ENCODE results near the gene PREX1. TPM values are rescaled to one million over a fixed set of nuclear protein-coding genes. Genes with fewer than 3 reads are reported as not detected.

Gene PREX1
- polyA plus RNA-seq, 1 donor (not counting 4 experiments of a cell fraction or from before 2014, with no cell fraction given), result 0.22 TPM

DNA sequence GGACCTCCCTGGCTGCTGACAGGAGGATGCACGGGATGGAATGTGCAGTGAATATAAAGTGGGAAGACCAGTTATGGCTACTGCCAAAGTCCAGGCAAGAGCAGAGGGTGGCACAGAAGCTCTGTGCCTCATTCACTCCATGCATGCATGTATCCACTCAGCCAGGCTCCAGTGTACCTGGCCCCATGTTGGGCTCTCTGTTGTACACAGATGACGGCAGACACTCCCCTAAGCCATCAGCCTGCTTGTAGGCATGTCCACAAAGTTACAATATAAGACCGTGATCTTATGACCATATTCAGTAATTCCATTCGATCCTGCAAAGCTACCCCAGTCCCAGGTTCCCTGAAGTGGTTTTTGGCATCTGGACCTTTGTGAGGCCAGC lies 116.8 kb downstream of the PREX1 start:
- no peak overlapping the region for H3K9ac ChIP-seq (ENCODE audit: control insufficient read depth, extremely low read depth, insufficient read depth, low read length)
- no peaks in the 10 kb centered on the region for H3K9me3 ChIP-seq (ENCODE audit: control insufficient read depth, low read depth, low read length)
- H3K27me3 ChIP-seq (ENCODE audit: control insufficient read depth, extremely low read depth, insufficient read depth, low read length), result no peaks in the 10 kb centered on the region
- no peak overlapping the region for H2AFZ ChIP-seq (ENCODE audit: control insufficient read depth, low read length)
- H3K9me1 ChIP-seq (ENCODE audit: control insufficient read depth, extremely low read depth, insufficient read depth, low read length), result no peaks in the 10 kb centered on the region
- FAIRE-seq, result no peak
- no peak for DNase-seq (ENCODE audit: low read depth, low spot score)
- H4K20me1 ChIP-seq (ENCODE audit: control insufficient read depth, extremely low read depth, insufficient read depth, low read length), result no peaks in the 10 kb centered on the region
- no peak overlapping the region for H3K4me3 ChIP-seq (ENCODE audit: control insufficient read depth in 2 of 3, extremely low read depth in 1 of 3, insufficient read depth in 2 of 3, low read depth in 1 of 3, low read length in 3 of 3)
- no peaks in the 10 kb centered on the region for H3K36me3 ChIP-seq (ENCODE audit: control insufficient read depth in 2 of 2, extremely low read depth in 1 of 2, insufficient read depth in 2 of 2, low read length in 2 of 2)
- dilution Hi-C loops (cut with MboI; ENCODE audit: extremely low pct_ligation_motif_present, low sequenced_read_pairs), result no loop called here
- TF ChIP-seq, protein P1, sequence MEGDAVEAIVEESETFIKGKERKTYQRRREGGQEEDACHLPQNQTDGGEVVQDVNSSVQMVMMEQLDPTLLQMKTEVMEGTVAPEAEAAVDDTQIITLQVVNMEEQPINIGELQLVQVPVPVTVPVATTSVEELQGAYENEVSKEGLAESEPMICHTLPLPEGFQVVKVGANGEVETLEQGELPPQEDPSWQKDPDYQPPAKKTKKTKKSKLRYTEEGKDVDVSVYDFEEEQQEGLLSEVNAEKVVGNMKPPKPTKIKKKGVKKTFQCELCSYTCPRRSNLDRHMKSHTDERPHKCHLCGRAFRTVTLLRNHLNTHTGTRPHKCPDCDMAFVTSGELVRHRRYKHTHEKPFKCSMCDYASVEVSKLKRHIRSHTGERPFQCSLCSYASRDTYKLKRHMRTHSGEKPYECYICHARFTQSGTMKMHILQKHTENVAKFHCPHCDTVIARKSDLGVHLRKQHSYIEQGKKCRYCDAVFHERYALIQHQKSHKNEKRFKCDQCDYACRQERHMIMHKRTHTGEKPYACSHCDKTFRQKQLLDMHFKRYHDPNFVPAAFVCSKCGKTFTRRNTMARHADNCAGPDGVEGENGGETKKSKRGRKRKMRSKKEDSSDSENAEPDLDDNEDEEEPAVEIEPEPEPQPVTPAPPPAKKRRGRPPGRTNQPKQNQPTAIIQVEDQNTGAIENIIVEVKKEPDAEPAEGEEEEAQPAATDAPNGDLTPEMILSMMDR (optimal IDR thresholded peaks at IDR 0.05 in 1 of 3, IDR thresholded peaks at IDR 0.05 in 1 of 3, conservative IDR thresholded peaks at IDR 0.05 in 1 of 3; ENCODE audit: extremely low read depth in 1 of 3, insufficient read depth in 2 of 3, low read length in 3 of 3), result no peak
- no peak for TF ChIP-seq EZH2 (IDR thresholded peaks at IDR 0.05; ENCODE audit: low read length)
- H3K79me2 ChIP-seq (ENCODE audit: control insufficient read depth, insufficient read depth, low read length), result no peaks in the 10 kb centered on the region
- no peak overlapping the region for H3K27ac ChIP-seq (ENCODE audit: control insufficient read depth, insufficient read depth, low read length)
- H3K4me2 ChIP-seq (ENCODE audit: control insufficient read depth, extremely low read depth, insufficient read depth, low read depth, low read length), result no peak overlapping the region
- H3K4me1 ChIP-seq (ENCODE audit: control insufficient read depth, extremely low read depth, insufficient read depth, low read length), result no peaks in the 10 kb centered on the region

DNA sequence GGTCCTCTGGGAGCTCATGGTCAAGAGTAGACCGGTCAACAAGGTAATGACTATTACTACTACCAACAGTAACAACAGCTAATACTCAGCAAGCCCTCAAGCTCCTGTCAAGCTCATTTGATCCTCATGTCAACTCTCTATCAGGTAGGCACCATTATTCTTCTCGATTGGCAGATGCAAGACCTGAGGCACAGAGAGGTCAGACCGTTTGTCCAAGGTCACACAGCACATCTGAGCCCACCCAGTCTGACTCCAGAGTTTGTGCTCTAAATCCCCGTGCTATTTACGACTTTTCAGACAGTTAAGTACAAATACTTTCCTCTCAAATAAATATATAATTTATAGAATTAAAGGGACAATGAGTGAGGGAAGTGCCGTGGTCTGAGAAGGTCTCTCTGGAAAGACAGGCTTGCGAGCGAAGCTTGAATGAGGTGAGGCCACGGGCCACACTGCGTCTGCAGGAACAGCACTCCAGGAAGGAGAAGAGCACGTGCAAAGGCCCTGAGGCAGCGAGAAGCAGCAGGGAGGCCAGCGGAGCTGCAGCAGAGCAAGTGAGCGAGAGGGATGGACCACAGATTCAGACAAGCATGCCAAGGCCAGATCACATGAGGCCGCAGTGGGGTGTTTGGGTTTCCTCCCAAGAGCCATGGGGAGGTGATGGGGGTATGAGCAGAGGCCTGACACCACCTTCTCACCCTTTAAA lies 117.3 kb downstream of the PREX1 start:
- H3K4me1 ChIP-seq (ENCODE audit: control insufficient read depth, extremely low read depth, insufficient read depth, low read length), result no peaks in the 10 kb centered on the region
- FAIRE-seq, result no peak
- H3K27me3 ChIP-seq (ENCODE audit: control insufficient read depth, extremely low read depth, insufficient read depth, low read length), result no peaks in the 10 kb centered on the region
- H3K4me2 ChIP-seq (ENCODE audit: control insufficient read depth, extremely low read depth, insufficient read depth, low read depth, low read length), result no peak overlapping the region
- TF ChIP-seq, protein P1 (optimal IDR thresholded peaks at IDR 0.05 in 1 of 3, IDR thresholded peaks at IDR 0.05 in 1 of 3, conservative IDR thresholded peaks at IDR 0.05 in 1 of 3; ENCODE audit: extremely low read depth in 1 of 3, insufficient read depth in 2 of 3, low read length in 3 of 3), result no peak
- TF ChIP-seq EZH2 (IDR thresholded peaks at IDR 0.05; ENCODE audit: low read length), result no peak
- no peak overlapping the region for H2AFZ ChIP-seq (ENCODE audit: control insufficient read depth, low read length)
- no peaks in the 10 kb centered on the region for H3K9me3 ChIP-seq (ENCODE audit: control insufficient read depth, low read depth, low read length)
- no peaks in the 10 kb centered on the region for H3K9me1 ChIP-seq (ENCODE audit: control insufficient read depth, extremely low read depth, insufficient read depth, low read length)
- no peaks in the 10 kb centered on the region for H4K20me1 ChIP-seq (ENCODE audit: control insufficient read depth, extremely low read depth, insufficient read depth, low read length)
- H3K27ac ChIP-seq (ENCODE audit: control insufficient read depth, insufficient read depth, low read length), result no peak overlapping the region
- no peaks in the 10 kb centered on the region for H3K79me2 ChIP-seq (ENCODE audit: control insufficient read depth, insufficient read depth, low read length)
- no peak for DNase-seq (ENCODE audit: low read depth, low spot score)
- H3K4me3 ChIP-seq (ENCODE audit: control insufficient read depth in 2 of 3, extremely low read depth in 1 of 3, insufficient read depth in 2 of 3, low read depth in 1 of 3, low read length in 3 of 3), result no peak overlapping the region
- dilution Hi-C loops (cut with MboI; ENCODE audit: extremely low pct_ligation_motif_present, low sequenced_read_pairs), result no loop called here
- H3K9ac ChIP-seq (ENCODE audit: control insufficient read depth, extremely low read depth, insufficient read depth, low read length), result no peak overlapping the region
- H3K36me3 ChIP-seq (ENCODE audit: control insufficient read depth in 2 of 2, extremely low read depth in 1 of 2, insufficient read depth in 2 of 2, low read length in 2 of 2), result no peaks in the 10 kb centered on the region
